Mesothelial cell of epicardium (in vitro differentiated cells): ENCODE data around the gene LTF. TPM values are rescaled to one million over a fixed set of nuclear protein-coding genes. Genes with fewer than 3 reads are reported as not detected.
"Not testable (repeated sequence)": the region's sequence is repeated elsewhere in the genome, so short reads cannot be mapped to it uniquely, and the experiment has no call there.

Experiments
- DNase-seq, 2 experiments: peaks; one replicate each; pipeline ENCODE4 v3.0.0; 2021; ENCODE audit warnings: low spot score in 2 of 2; ENCODE audit not compliant: unreplicated experiment in 2 of 2
- H3K27ac Mint-ChIP-seq: 2 replicates; pipeline ENCODE4 v1.8.0; 2021; ENCODE audit warnings: mixed read lengths
- H3K27me3 Mint-ChIP-seq: 2 replicates; pipeline ENCODE4 v1.8.0; 2021; ENCODE audit warnings: low read depth, mixed read lengths
- H3K36me3 Mint-ChIP-seq: 2 replicates; pipeline ENCODE4 v1.8.0; 2021; ENCODE audit warnings: mixed read lengths
- H3K4me1 Mint-ChIP-seq: 2 replicates; pipeline ENCODE4 v1.8.0; 2021; ENCODE audit warnings: mixed read lengths
- H3K4me3 Mint-ChIP-seq: 2 replicates; pipeline ENCODE4 v1.8.0; 2021; ENCODE audit warnings: mild to moderate bottlenecking, moderate library complexity, mixed read lengths
- H3K9me3 Mint-ChIP-seq: 2 replicates; pipeline ENCODE4 v1.8.0; 2021; ENCODE audit warnings: mixed read lengths
- total RNA-seq: library from RNA; stranded (reverse); gene quantifications from 3 replicates; pipeline ENCODE4 v1.2.1, GENCODE V29; 2021
- TF ChIP-seq, protein P1 (sequence below): fragments of 200-600 bp; sonication (generic); IDR thresholded peaks from one replicate; pipeline ENCODE4 v1.5.0; 2021; ENCODE audit warnings: antibody characterized with exemption; ENCODE audit not compliant: unreplicated experiment

The LTF gene
- total RNA-seq, 1 donor from 2014 or later = not detected

DNA sequence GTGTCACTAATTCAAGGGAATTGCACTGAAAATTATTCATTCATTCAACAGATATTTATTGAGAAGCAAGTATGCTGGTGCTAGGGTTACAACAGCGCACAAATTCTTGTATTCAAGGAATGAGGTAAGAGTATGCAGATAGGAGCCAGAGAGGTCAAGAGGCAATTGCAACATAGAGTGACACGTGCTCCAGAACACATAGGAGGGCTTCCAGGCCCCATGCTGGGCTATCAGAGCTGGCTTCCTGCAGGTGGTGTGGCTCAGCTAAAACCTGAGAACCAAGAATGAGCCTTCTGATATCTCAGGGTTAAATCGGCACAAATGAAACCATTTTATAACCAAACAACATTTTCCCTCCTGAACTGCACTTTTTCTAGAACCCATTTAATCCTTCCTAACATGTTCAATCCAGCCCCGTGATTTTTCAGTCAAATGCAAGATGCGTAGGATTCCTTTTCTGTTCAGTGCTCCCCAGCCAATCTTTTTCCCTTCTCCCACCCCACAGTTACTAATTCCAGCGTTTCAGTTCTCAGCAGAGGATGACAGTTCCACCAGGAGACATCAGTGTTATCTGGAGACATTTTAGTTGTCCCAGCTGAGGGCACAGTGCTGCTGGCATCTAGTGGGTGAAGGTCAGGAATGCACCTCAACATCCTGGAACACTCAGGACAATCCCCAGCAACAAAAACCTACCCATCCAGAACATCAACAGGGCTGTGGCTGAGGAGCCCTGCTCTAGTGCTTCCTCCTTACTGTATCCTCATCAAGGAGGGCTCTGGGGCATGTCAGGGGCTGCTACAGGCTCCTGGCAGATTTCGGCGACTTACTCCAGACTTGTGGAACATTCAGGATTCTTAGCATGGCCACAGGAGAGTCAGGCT, 70.9 kb downstream of the LTF start:
- Mint-ChIP-seq H3K4me1 (peaks cover 3% of the 10 kb centered on the region), H3K36me3 (no peaks in the 10 kb centered on the region), H3K27me3 (peaks cover 43% of the 10 kb centered on the region), H3K27ac (no peak overlapping the region), H3K9me3 (no peaks in the 10 kb centered on the region), H3K4me3 (no peak overlapping the region)
- TF ChIP-seq, protein P1, sequence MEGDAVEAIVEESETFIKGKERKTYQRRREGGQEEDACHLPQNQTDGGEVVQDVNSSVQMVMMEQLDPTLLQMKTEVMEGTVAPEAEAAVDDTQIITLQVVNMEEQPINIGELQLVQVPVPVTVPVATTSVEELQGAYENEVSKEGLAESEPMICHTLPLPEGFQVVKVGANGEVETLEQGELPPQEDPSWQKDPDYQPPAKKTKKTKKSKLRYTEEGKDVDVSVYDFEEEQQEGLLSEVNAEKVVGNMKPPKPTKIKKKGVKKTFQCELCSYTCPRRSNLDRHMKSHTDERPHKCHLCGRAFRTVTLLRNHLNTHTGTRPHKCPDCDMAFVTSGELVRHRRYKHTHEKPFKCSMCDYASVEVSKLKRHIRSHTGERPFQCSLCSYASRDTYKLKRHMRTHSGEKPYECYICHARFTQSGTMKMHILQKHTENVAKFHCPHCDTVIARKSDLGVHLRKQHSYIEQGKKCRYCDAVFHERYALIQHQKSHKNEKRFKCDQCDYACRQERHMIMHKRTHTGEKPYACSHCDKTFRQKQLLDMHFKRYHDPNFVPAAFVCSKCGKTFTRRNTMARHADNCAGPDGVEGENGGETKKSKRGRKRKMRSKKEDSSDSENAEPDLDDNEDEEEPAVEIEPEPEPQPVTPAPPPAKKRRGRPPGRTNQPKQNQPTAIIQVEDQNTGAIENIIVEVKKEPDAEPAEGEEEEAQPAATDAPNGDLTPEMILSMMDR = no peak
- no peak for DNase-seq

DNA sequence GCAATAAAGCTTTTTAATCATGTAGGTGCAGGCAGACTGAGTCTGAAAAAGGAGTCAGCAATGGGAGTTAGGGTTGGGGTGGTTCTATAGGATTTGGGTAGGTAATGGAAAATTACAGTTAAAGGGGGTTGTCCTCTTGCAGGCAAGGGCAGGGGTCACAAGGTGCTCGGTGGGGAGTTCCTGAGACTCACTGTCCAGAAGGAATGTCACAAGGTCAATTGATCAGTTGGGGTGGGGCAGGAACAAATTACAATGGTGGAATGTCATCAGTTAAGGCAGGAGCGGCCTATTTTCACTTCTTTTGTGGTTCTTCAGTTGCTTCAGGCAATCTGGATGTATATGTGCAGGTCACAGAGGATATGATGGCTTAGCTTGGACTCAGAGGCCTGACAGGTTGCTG, 71.7 kb downstream of the LTF start:
- Mint-ChIP-seq H3K9me3 (no peaks in the 10 kb centered on the region), H3K27ac (no peak overlapping the region), H3K36me3 (no peaks in the 10 kb centered on the region), H3K4me3 (no peak overlapping the region), H3K27me3 (peaks cover 42% of the 10 kb centered on the region), H3K4me1 (peaks cover 3% of the 10 kb centered on the region)
- no peak for DNase-seq
- TF ChIP-seq, protein P1 = no peak

DNA sequence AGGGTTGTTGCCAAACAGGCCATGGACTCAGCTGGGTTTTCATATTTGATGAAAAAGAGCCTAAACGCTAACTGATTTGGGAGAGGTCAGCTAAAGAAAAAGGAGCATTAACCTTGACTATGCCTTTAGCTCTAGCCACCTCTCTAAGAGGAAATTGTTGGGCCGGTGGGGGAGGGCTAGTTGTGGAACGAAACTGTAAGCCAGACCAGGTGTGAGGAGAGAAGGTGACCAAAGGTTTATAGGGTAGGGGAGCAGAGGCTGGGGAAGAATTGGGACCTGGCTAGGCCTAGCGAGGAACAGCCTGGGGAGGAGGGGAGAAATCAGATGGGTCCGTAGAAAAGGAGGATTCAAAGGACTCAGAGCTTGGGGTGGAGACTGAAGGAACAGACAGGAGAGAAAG, 73.2 kb downstream of the LTF start:
- H3K9me3 Mint-ChIP-seq, DNase-seq, H3K4me1 Mint-ChIP-seq, H3K27ac Mint-ChIP-seq, H3K36me3 Mint-ChIP-seq, H3K4me3 Mint-ChIP-seq: not testable (repeated sequence)
- peaks cover 28% of the 10 kb centered on the region for H3K27me3 Mint-ChIP-seq

DNA sequence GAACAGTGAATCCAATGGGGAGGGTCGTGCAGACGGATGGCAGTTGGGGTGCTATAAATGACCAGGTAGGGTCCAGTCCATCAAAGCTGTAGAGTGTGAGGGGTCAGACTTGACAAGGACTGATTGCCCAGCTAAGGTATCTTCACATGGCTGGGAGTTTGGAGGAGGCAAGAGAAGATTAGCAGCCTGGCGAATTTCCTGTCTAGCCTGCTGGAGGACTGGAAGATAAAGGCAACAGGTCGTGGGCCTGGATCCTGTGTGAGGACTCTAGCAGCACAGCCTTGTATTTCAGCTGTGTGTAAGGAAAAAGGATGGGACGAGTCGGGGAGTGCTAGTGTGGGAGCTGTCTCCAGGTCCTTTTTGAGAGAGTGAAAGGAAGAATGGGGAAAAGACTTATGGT, 75.4 kb downstream of the LTF start:
- peaks cover 3% of the 10 kb centered on the region for H3K4me1 Mint-ChIP-seq
- H3K27me3 Mint-ChIP-seq = peaks cover 19% of the 10 kb centered on the region
- no peak for DNase-seq

DNA sequence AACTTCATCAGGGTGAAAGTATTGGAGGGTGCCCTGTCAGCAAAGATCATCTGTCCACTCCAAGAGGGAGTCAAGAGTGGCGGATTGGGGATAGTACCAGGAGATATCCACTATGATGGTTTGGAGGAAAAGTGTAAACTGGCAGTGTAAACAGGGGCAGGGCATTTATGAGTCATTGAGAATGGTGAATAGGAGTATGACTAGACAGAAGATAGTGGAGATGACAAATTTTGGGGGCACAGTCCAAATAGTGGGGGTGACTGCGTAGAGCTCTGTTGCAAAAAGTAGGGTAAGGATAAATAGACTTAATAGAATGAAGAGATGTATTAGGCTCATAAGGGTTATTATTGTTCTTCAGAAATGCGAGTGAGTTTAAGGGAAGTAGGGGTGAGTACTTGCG, 75.9 kb downstream of the LTF start:
- peaks cover 15% of the 10 kb centered on the region for H3K27me3 Mint-ChIP-seq
- DNase-seq, H3K36me3 Mint-ChIP-seq, H3K9me3 Mint-ChIP-seq, H3K4me1 Mint-ChIP-seq, H3K27ac Mint-ChIP-seq, H3K4me3 Mint-ChIP-seq: not testable (repeated sequence)

More for the DNA sequence above, 75.4 kb downstream of the LTF start:
- no peaks in the 10 kb centered on the region for H3K36me3 Mint-ChIP-seq
- TF ChIP-seq, protein P1 = no peak
- no peak overlapping the region for H3K4me3 Mint-ChIP-seq
- H3K9me3 Mint-ChIP-seq = no peaks in the 10 kb centered on the region
- H3K27ac Mint-ChIP-seq = no peak overlapping the region

DNA sequence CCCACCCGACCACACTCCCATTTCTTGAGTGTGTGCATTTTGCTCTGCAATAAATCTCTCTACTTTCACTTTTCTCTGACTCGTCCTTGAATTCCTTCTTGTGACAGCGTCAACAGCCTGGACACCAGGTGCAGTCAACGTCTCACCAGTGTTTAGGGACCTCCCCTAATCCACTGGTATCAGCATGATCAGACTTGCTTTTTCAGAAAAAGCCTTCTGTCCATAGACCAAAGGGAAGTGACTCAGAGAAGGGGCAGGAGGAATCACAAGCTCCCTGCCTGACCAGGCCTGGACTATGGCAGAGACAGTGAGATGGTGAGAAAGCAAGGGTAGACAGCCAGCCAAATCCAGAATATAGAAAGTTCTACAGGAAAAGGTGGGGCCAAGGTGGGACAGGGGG, 78.5 kb downstream of the LTF start:
- no peaks in the 10 kb centered on the region for H3K9me3 Mint-ChIP-seq
- DNase-seq = no peak

More for the DNA sequence above, 78.5 kb downstream of the LTF start:
- peaks cover 3% of the 10 kb centered on the region for H3K27me3 Mint-ChIP-seq
- H3K36me3 Mint-ChIP-seq = no peaks in the 10 kb centered on the region
- H3K4me3 Mint-ChIP-seq = no peak overlapping the region
- TF ChIP-seq, protein P1 = no peak
- H3K4me1 Mint-ChIP-seq = peaks cover 9% of the 10 kb centered on the region
- H3K27ac Mint-ChIP-seq = no peak overlapping the region

Other genes with a start within 250 kb of the LTF start
- not detected in 3 replicates for gene CCR3, start 222.4 kb downstream of the LTF start, total RNA-seq
- not detected in 3 replicates for gene CCR2, start 110.8 kb downstream of the LTF start, total RNA-seq
- not detected in 3 replicates for gene CCR5, start 94.0 kb downstream of the LTF start, total RNA-seq
- not detected in 3 replicates for gene CCRL2, start 57.6 kb downstream of the LTF start, total RNA-seq
- not detected in 3 replicates for gene RTP3, start 33.1 kb upstream of the LTF start, total RNA-seq
- 0.87 to 1.7 TPM (median 0.97 TPM) in 3 replicates for gene LRRC2, start 101.4 kb upstream of the LTF start, total RNA-seq
- gene FAM240A, start 147.6 kb upstream of the LTF start, total RNA-seq = not detected in 3 replicates
- gene ALS2CL, start 228.8 kb upstream of the LTF start, total RNA-seq = 6.2 to 7.1 TPM (median 6.8 TPM) in 3 replicates
- 0.31 to 0.68 TPM (median 0.54 TPM) in 3 replicates for gene TMIE, start 236.5 kb upstream of the LTF start, total RNA-seq